Activated naive CD8-positive, alpha-beta T cell treated with anti-CD3 and anti-CD28 coated beads, Interleukin-2, amount 10 ng/mL, durations not matched to agents 7 days and 5 days (primary cell): ENCODE measurements around the gene DPY30. TPM values are rescaled to one million over a fixed set of nuclear protein-coding genes. Genes with fewer than 3 reads are reported as not detected.
A peak's percentile ranks its signal among the peaks of the same experiment; 100 is the strongest.

Experiments used
- ATAC-seq: fragments of 150-1000 bp; cut with Tn5 transposase; one replicate; pipeline ENCODE4 v1.10.0; 2021; ENCODE audit warnings: low read depth, moderate library complexity
- POLR2A ChIA-PET: fragments of 350-600 bp; sonication (Branson Sonifier 250); formaldehyde crosslinking; loops from one replicate; lab custom pipeline; 2021; ENCODE audit warnings: antibody characterized with exemption; lab: Charles Lee
- DNase-seq: peaks from one replicate; pipeline ENCODE4 v3.0.0; 2021
- H3K27ac Mint-ChIP-seq: one replicate; pipeline ENCODE4 v1.8.0; 2022; ENCODE audit warnings: mild to moderate bottlenecking, mixed read lengths
- H3K27me3 Mint-ChIP-seq: one replicate; pipeline ENCODE4 v1.8.0; 2022; ENCODE audit warnings: mild to moderate bottlenecking, moderate library complexity, mixed read lengths
- H3K36me3 Mint-ChIP-seq: one replicate; pipeline ENCODE4 v1.8.0; 2021; ENCODE audit warnings: mild to moderate bottlenecking, mixed read lengths
- H3K4me1 Mint-ChIP-seq: one replicate; pipeline ENCODE4 v1.8.0; 2021; ENCODE audit warnings: mixed read lengths
- H3K4me3 Mint-ChIP-seq: one replicate; pipeline ENCODE4 v1.8.0; 2022; ENCODE audit warnings: mild to moderate bottlenecking, moderate library complexity, mixed read lengths
- H3K9me3 Mint-ChIP-seq: one replicate; pipeline ENCODE4 v1.8.0; 2021; ENCODE audit warnings: mixed read lengths
- total RNA-seq, 2 experiments: library from RNA; stranded (reverse); gene quantifications; one replicate each; pipeline ENCODE4 v1.2.3, GENCODE V29; 2021

DPY30 gene
- total RNA-seq, 2 experiments from 2014 or later, result 57.8 to 66.7 TPM

GRCh38 chr2:31980674-31981356 is 58.8 kb downstream of the DPY30 start:
- DNase-seq (no peak), ATAC-seq (peak; percentile 76)
- H3K36me3 Mint-ChIP-seq, result peaks cover 18% of the 10 kb centered on the region
- POLR2A ChIA-PET, result no interaction called here
- no peaks in the 10 kb centered on the region for H3K27me3 Mint-ChIP-seq
- no peak overlapping the region for H3K4me3 Mint-ChIP-seq
- H3K9me3 Mint-ChIP-seq, result peaks cover 4% of the 10 kb centered on the region
- peak overlapping the region; percentile 48 for H3K27ac Mint-ChIP-seq
- H3K4me1 Mint-ChIP-seq, result peaks cover 13% of the 10 kb centered on the region

GRCh38 chr2:31979956-31980355 is 59.6 kb downstream of the DPY30 start:
- no peak overlapping the region for H3K4me3 Mint-ChIP-seq
- H3K9me3 Mint-ChIP-seq, result peaks cover 4% of the 10 kb centered on the region
- ATAC-seq (no peak), DNase-seq (no peak)
- no peaks in the 10 kb centered on the region for H3K27me3 Mint-ChIP-seq
- peaks cover 18% of the 10 kb centered on the region for H3K36me3 Mint-ChIP-seq
- H3K4me1 Mint-ChIP-seq, result peaks cover 13% of the 10 kb centered on the region
- H3K27ac Mint-ChIP-seq, result no peak overlapping the region
- POLR2A ChIA-PET, result no interaction called here

- POLR2A ChIA-PET, result no interaction called here
- peaks cover 4% of the 10 kb centered on the region for H3K9me3 Mint-ChIP-seq
- no peak for ATAC-seq
Measured at GRCh38 chr2:31979018-31979417, 60.6 kb downstream of the DPY30 start.

GRCh38 chr2:31978436-31978835 is 61.2 kb downstream of the DPY30 start:
- H3K36me3 Mint-ChIP-seq, result peaks cover 10% of the 10 kb centered on the region
- H3K9me3 Mint-ChIP-seq, result peaks cover 4% of the 10 kb centered on the region
- POLR2A ChIA-PET, result no interaction called here
- DNase-seq (no peak), ATAC-seq (no peak)
- no peak overlapping the region for H3K4me3 Mint-ChIP-seq
- no peak overlapping the region for H3K27ac Mint-ChIP-seq
- H3K27me3 Mint-ChIP-seq, result no peaks in the 10 kb centered on the region
- H3K4me1 Mint-ChIP-seq, result peaks cover 13% of the 10 kb centered on the region

More at GRCh38 chr2:31979018-31979417, 60.6 kb downstream of the DPY30 start:
- no peak overlapping the region for H3K4me3 Mint-ChIP-seq
- H3K4me1 Mint-ChIP-seq, result peaks cover 11% of the 10 kb centered on the region
- peaks cover 14% of the 10 kb centered on the region for H3K36me3 Mint-ChIP-seq
- no peak for DNase-seq
- no peak overlapping the region for H3K27ac Mint-ChIP-seq
- no peaks in the 10 kb centered on the region for H3K27me3 Mint-ChIP-seq

Other genes starting within 250 kb of the DPY30 start
- 10 to 100 TPM; 43.5 to 43.8 TPM for gene MEMO1, start 28.8 kb downstream of the DPY30 start, total RNA-seq
- gene SPAST, start 23.8 kb upstream of the DPY30 start, total RNA-seq, result 10 to 100 TPM; 18.8 to 19.2 TPM
- gene SLC30A6, start 126.1 kb upstream of the DPY30 start, total RNA-seq, result 10 to 100 TPM; 18.9 to 20.8 TPM
- gene NLRC4, start 225.1 kb upstream of the DPY30 start, total RNA-seq, result under 1 TPM; 0.09 to 0.14 TPM
- 10 to 100 TPM; 32.6 to 33.8 TPM for gene YIPF4, start 238.1 kb upstream of the DPY30 start, total RNA-seq